ENCODE measurements around the gene RILPL1.
"Not testable (repeated sequence)": the region's sequence is repeated elsewhere in the genome, so short reads cannot be mapped to it uniquely, and the experiment has no call there.

Gene RILPL1

GRCh38 chr12:123533672-123534643, at the start of gene RILPL1:
TSS of gene RILPL1 (minus strand) at chr12:123533719. CDS start at chr12:123533482, 237 bp downstream.
- peak; percentile 60 for DNase-seq

- DNase-seq = peak; percentile 21
Measured at GRCh38 chr12:123580772-123581171, 47.3 kb upstream of the RILPL1 start.

- DNase-seq = not testable (repeated sequence)
Measured at GRCh38 chr12:123578829-123579228, 45.3 kb upstream of the RILPL1 start.

GRCh38 chr12:123578243-123578642, 44.7 kb upstream of the RILPL1 start:
- no peak for DNase-seq

DNA sequence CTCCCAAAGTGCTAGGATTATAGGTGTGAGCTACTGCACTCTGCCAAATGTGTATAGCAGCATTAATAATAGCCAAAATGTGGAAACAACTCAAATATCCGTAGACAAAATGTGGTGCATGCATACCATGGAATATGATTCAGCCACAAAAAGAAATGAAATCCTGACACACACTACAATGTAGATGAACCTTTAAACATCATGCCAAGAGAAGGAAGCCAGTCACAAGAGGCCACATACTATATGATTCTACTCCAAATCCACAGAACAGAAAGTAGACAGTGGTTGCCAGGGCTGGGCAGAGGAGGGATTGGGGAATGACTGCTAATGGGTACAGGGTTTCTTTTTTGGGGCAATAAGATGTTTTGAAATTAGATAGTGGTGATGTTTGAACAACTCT, 43.1 kb upstream of the RILPL1 start:
- no peak for DNase-seq

- DNase-seq = no peak
Measured at GRCh38 chr12:123573870-123574269, 40.4 kb upstream of the RILPL1 start.

- no peak for DNase-seq
Measured at GRCh38 chr12:123572391-123572790, 38.9 kb upstream of the RILPL1 start.

DNA sequence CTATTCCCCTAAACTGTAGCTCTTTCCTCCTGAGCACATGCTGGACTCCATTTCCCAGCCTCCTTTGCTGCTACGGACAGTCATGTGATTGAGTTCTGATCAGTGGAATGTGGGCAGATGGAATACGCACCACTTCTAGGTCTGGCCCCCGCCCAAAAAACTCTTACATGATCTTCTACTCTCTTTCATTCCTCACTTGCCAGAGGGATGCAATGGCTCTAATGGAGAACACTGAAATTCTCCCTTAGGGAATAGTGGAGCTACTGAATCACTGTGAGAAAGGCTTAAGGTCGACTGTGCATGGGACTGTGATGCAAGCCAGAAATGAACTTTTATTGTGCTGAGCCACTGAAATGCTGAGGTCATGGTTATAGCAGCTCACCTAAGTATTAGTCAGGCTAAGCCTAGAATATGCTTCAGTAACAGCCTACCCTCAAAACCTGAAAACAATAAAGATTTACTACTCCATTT, 37.9 kb upstream of the RILPL1 start:
- DNase-seq = peak; percentile 75

DNA sequence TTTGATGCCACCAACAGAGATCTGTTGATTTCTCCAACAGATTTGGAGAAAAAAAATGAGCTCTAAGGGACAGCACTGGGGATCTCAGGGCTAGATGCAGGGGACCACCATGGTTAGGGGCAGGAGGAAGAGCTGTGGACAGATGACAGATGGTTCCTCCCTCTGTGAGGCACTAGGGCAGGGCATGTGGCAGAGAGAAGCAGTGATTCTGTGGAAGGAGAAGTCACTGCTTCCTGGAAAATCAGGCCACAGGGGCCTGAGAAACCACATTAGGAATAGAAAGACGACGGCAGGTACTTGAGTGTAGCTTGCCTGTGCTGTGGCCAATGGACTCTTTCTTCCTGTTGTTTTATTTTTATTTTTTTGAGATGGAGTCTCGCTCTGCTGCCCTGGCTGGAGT, 25.9 kb upstream of the RILPL1 start:
- DNase-seq = no peak

DNA sequence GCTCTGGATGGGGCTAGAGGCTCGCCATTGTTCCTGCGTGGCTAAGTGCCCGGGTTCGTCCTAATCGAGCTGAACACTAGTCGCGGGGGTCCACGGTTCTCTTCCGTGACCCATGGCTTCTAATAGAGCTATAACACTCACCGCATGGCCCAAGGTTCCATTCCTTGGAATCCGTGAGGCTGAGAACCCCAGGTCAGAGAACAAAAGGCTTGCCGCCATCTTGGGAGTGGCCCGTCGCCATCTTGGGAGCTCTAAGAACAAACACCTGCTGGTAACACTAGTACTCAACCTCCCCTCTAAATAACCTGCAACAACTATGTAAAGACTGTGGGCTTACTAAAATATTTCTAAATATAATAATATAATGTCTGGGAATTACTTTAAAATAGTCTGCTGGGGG, 25.0 kb upstream of the RILPL1 start:
- DNase-seq = not testable (repeated sequence)

- DNase-seq = not testable (repeated sequence)
Measured at GRCh38 chr12:123554843-123555242, 21.3 kb upstream of the RILPL1 start.

DNA sequence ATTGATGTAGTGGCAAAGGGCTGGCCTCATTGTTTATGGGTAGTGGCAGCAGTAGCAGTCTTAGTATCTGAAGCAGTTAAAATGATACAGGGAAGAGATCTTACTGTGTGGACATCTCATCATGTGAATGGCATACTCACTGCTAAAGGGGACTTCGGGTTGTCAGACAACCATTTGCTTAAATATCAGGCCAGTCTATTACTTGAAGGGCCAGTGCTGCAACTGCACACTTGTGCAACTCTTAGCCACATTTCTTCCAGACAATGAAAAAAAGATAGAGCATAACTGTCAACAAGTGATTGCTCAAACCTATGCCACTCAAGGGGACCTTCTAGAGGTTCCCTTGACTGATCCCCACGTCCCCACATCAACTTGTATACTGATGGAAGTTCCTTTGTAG, 20.6 kb upstream of the RILPL1 start:
- not testable (repeated sequence) for DNase-seq

DNA sequence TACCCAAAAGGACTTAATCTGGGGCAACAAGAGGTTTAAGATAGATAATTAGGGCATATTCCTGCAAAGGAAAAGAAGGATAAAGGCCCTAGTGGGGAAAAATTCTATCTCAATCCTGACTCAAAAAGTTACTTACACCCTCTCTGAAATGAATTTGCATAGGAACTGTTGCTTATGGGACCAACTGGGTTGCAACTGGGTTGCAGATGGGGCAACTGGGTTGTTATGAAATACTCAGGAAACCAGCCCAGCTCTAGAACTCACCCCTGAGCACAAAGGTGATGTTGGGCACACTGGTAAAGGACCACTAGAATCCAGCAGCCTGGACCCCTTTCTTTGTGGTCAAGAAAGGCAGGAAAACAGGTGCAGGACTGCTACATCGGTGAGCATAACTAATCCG, 17.2 kb upstream of the RILPL1 start:
- no peak for DNase-seq

DNA sequence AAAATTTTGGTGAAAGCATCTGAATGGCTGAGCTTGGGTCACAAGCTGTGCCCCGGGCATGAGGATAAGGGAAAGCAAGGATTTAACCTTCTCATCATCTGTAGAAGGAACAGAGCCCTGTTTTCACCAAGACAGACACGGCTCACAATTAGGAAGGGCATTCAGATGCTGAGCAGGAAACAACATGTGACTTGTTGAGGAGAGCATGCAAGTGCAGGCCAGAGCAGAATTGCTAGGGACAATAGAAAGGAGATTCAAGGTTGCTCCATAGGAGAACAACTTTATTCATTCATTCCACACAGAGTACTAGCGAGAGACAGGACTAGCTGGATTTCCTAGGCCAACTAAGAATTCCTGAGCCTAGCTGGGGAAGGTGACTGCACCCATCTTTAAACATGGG, 14.6 kb upstream of the RILPL1 start:
- no peak for DNase-seq

DNA sequence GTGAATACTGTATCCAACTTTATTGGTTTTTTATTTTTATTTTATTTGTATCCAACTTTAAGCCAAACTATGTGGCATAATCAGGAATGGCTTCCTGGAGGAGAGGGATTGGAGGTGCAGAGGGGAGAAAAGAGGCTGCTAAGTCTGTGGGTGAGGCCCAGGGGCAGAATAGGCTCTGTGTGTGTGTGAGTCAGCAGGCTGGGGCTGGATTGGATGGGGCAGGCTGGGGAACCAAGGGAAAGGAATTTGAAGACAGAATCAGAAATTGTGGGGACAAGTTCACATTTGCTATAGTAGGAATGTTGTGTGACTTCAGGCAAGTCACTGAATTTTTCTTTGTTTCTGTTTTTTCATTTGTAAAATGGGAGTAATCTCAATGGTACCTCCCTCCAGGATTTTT, 12.8 kb upstream of the RILPL1 start:
- peak; percentile 57 for DNase-seq

- no peak for DNase-seq
Measured at GRCh38 chr12:123543541-123543940, 10.0 kb upstream of the RILPL1 start.

DNA sequence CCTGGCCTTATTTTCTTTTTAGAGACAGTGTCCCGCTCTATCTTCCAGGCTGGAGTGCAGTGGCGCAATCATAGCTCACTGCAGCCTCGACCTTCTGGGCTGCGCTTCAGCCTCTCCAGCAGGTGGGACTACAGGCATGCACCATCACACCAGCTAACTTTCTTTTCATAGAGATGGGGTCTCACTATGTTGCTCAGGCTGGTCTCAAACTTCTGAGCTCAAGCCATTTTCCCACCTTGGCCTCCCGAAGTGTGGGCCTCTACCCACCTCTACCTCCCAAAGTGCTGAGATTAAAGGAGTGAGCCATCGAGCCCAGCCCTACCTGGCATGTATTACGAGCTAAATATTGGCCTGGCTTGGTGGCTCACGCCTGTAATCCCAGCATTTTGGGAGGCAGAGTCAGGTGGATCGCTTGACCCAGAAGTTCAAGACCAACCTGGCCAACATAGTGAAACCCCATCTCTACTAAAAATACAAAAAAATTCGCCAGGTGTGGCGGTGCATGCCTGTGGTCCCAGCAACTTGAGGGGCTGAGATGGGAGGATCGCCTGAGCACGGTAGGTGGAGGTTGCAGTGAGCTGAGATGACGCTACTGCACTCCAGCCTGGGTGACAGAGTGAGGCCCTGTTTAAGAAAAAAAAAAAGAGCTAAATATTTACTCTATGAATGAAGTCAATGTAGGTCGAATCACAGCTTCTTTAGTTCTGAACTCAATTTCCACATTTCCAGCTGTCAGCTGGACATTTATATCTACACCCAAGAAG, 7.6 kb upstream of the RILPL1 start:
- no peak for DNase-seq

DNA sequence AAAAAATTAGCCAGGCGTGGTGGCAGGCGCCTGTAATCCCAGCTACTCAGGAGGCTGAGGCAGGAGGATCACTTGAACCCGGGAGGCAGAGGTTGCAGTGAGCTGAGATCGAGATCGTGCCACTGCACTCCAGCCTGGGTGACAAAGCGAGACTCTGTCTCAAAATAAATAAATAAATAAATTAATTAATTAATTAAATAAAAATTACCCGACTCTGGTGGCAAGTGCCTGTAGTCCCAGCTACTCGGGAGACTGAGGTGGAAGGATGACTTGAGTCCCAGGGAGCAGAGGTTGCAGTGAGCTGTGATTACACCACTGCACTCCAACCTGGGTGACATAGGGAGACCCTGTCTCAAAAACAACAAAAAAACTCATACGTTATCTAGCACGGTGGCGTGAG, 2.4 kb upstream of the RILPL1 start:
- DNase-seq = not testable (repeated sequence)

GRCh38 chr12:123532808-123533649, 490 bp downstream of the RILPL1 start:
- DNase-seq = peak; percentile 53

GRCh38 chr12:123532019-123532418, 1.5 kb downstream of the RILPL1 start:
- DNase-seq = peak; percentile 28

- DNase-seq = no peak
Measured at GRCh38 chr12:123531091-123531490, 2.4 kb downstream of the RILPL1 start.

GRCh38 chr12:123530668-123531067, 2.9 kb downstream of the RILPL1 start:
- no peak for DNase-seq

DNA sequence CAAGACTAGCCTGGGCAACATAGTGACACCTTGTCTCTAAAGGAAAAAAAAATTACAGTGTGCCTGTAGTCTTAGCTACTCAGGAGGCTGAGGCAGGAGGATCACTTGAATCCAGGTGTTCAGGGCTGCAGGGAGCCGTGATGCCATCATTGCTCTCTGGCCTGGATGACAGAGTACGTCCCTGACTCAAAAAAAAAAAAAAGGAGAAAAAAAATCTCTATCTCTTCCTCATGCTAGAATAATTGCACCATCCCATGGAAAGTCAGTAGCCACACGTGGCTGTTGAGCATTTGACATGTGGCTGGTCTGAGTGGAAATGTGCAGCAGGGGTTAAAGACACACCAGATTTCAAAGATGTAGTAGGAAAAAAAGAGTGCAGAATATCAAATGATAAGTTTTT, 3.8 kb downstream of the RILPL1 start:
- DNase-seq = no peak
